Adrenal gland (tissue), 12 donors: ENCODE results near the gene AGBL4. TPM values are rescaled to one million over a fixed set of nuclear protein-coding genes. Genes with fewer than 3 reads are reported as not detected.
A peak's percentile ranks its signal among the peaks of the same experiment; 100 is the strongest.

Source experiments
- DNase-seq, 7 donors: peaks; one replicate each; pipeline ENCODE4 v3.0.0-alpha.2; 2019 to 2020
- H3K27ac ChIP-seq, 5 donors: fragments of 200-600 bp; sonication (generic) in 4 of 5; 1 replicate in 3 of 5; 2 replicates in 2 of 5; pipeline versions ENCODE4 v1.5.1 to v1.8.0; 2016 to 2020; ENCODE audit warnings: mild to moderate bottlenecking in 1 of 5
- H3K27me3 ChIP-seq: fragments of 200-600 bp; 2 replicates; pipeline ENCODE4 v1.8.0; 2021
- H3K36me3 ChIP-seq, 2 donors: fragments of 200-600 bp; replicated peaks in 1 of 2; 1 replicate in 1 of 2; 2 replicates in 1 of 2; pipeline versions ENCODE4 v1.5.1 to v1.8.0; 2018 to 2022
- H3K4me1 ChIP-seq, 2 donors: fragments of 200-600 bp; replicated peaks in 1 of 2; 1 replicate in 1 of 2; 2 replicates in 1 of 2; pipeline versions ENCODE4 v1.5.1 to v1.8.0; 2018 to 2021
- H3K4me3 ChIP-seq, 4 donors: fragments of 200-600 bp; sonication (generic) in 3 of 4; one replicate each; pipeline ENCODE4 v1.5.1; 2016 to 2018
- H3K9me3 ChIP-seq, 3 donors: fragments of 200-600 bp; sonication (generic) in 1 of 3; replicated peaks in 1 of 3; 1 replicate in 2 of 3; 2 replicates in 1 of 3; pipeline versions ENCODE4 v1.5.1 to v1.8.0; 2016 to 2021
- POLR2A ChIP-seq, 2 donors: fragments of 450-650 bp; IDR thresholded peaks; one replicate each; pipeline ENCODE4 v1.6.1; 2017; ENCODE audit warnings: antibody characterized with exemption in 2 of 2, mild to moderate bottlenecking in 2 of 2, moderate library complexity in 1 of 2
- WGBS, 4 donors: extraction: QIAGEN DNeasy Blood & Tissue Kit in 2 of 4; methylation state at CpG; one replicate each; pipeline versions ENCODE4 v1.1.5 to v1.1.7; 2013 to 2017; 5-methylcytosine and 5-hydroxymethylcytosine counted together
- intact Hi-C, 2 donors: fragments of 100-400 bp; cut with DNase I; formaldehyde crosslinking; loops; one replicate each; pipeline versions ENCODE4 v1.14.1 to v1.15.0; 2022 to 2023
- polyA plus RNA-seq, 3 donors: library from polyadenylated mRNA; stranded (reverse); fragments of 200-250 nt in 2 of 3; fragments of 350-450 nt in 1 of 3; fragmentation: Illumina TruSeq in 1 of 3; extraction: RNeasy Lipid Tissue Mini Kit (QIAGEN cat#74804) in 1 of 3; gene quantifications; one replicate each; pipeline ENCODE4 v1.2.3, GENCODE V29; 2013 to 2014
- total RNA-seq, 9 donors: library from RNA; depleted of rRNA in 4 of 9; stranded (reverse); fragments of >200 nt in 4 of 9; fragments of 120-200 nt in 1 of 9; fragmentation: NEBNext Ultra II Directional in 1 of 9; extraction: Animal tissue kit (Norgen Biotek cat#: 25700) in 1 of 9; gene quantifications; one replicate each; pipeline versions ENCODE4 v1.1.0 to v1.2.4, GENCODE V29; 2013 to 2023
- TF ChIP-seq, protein P1 (sequence below), 6 experiments: fragments of 450-650 bp in 4 of 6; fragments of 200-600 bp in 2 of 6; sonication (generic) in 1 of 6; IDR thresholded peaks; 1 replicate in 5 of 6; 2 replicates in 1 of 6; pipeline versions ENCODE4 v1.5.1 to v1.8.0; 2016 to 2021; ENCODE audit warnings: antibody characterized with exemption in 6 of 6, mild to moderate bottlenecking in 2 of 6, moderate library complexity in 1 of 6
- donor health status: healthy with polysubstance abuse.
- donor health status: Bipolar disorder and iron deficiency.
- donor health status: DM: yes; HTN: yes; CAD: no.
- donor health status: DM: no; HTN: no; CAD: no.
- donor health status: DM: no; HTN: no; CAD: no.
- donor health status: DM: yes; HTN: yes; CAD: no.

The AGBL4 gene
- total and polyA plus RNA-seq, 12 donors, result 0.10 to 1.9 (median 0.80) TPM; not detected in 2

- intact Hi-C loops, result no loop called here
- Histone ChIP-seq H3K27ac (peak overlapping the region in 2 of 5 donors; percentile 47 to 63), H3K36me3 (no peaks in the 10 kb centered on the region), H3K4me3 (no peak overlapping the region), H3K27me3 (no peaks in the 10 kb centered on the region), H3K9me3 (no peaks in the 10 kb centered on the region), H3K4me1 (peaks cover 9 to 11% of the 10 kb centered on the region in 2 donors)
- DNase-seq, result no peak
- TF ChIP-seq POLR2A (IDR thresholded peaks at IDR 0.05), result no peak
- TF ChIP-seq, protein P1, sequence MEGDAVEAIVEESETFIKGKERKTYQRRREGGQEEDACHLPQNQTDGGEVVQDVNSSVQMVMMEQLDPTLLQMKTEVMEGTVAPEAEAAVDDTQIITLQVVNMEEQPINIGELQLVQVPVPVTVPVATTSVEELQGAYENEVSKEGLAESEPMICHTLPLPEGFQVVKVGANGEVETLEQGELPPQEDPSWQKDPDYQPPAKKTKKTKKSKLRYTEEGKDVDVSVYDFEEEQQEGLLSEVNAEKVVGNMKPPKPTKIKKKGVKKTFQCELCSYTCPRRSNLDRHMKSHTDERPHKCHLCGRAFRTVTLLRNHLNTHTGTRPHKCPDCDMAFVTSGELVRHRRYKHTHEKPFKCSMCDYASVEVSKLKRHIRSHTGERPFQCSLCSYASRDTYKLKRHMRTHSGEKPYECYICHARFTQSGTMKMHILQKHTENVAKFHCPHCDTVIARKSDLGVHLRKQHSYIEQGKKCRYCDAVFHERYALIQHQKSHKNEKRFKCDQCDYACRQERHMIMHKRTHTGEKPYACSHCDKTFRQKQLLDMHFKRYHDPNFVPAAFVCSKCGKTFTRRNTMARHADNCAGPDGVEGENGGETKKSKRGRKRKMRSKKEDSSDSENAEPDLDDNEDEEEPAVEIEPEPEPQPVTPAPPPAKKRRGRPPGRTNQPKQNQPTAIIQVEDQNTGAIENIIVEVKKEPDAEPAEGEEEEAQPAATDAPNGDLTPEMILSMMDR (IDR thresholded peaks at IDR 0.05), result no peak
Observed at GRCh38 chr1:48720929-48721328, 1302.8 kb downstream of the AGBL4 start.

DNA sequence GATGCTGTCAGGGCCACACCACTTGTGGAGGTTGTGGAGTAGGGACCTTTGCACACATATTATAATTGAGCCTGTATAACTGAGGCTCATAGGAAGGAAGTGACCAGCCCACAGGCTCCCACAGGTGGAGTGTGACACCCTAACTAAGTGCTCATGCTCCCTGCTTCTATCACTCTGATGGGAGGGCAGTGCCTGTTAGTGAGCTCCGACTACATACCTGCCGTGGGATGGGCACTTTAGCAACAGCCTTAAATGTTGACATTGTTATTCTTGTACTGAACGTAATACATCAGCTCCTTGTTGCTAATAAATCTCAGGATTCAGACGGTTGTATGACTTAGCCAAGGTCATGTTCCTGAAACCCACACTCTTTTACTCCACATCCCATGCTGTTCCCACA, 1305.0 kb downstream of the AGBL4 start:
- no peaks in the 10 kb centered on the region for H3K36me3 ChIP-seq
- intact Hi-C loops, result no loop called here
- H3K27ac ChIP-seq, result no peak overlapping the region
- H3K4me3 ChIP-seq, result no peak overlapping the region
- WGBS, 4 donors, result 59 to 78% (median 62%) methylated on average over 3 to 4 of the region's 4 CpGs
- TF ChIP-seq, protein P1 (IDR thresholded peaks at IDR 0.05), result no peak
- no peak for TF ChIP-seq POLR2A (IDR thresholded peaks at IDR 0.05)
- DNase-seq, result no peak
- no peaks in the 10 kb centered on the region for H3K27me3 ChIP-seq
- H3K9me3 ChIP-seq, result no peaks in the 10 kb centered on the region
- peaks cover 9 to 11% of the 10 kb centered on the region in 2 donors for H3K4me1 ChIP-seq

DNA sequence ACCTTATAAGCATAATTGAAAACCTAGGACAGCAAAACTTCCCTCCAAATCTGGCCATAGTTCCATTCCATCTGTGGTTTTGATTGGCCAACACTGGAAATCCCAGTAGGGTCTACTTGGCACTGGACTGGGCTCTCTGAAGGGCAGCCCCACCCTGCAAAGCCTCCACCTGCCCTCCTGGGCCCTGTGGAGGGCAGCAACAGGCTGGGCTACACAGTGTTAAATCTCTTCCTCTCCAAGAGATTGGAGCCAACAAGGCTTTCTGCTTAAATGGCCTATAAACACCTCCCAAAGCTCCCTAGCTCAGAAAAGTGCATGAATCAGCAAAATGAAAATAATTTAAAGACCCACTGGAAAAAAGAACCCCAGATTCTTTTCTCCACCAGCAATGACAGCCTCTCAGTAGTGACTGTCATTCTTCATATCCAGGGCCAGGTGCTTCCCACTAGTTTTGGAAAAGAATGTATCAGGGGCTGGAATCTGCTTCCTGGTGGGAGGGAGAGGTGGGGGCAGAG, 1305.6 kb downstream of the AGBL4 start:
- no peaks in the 10 kb centered on the region for H3K36me3 ChIP-seq
- intact Hi-C loops, result no loop called here
- TF ChIP-seq, protein P1 (IDR thresholded peaks at IDR 0.05), result no peak
- TF ChIP-seq POLR2A (IDR thresholded peaks at IDR 0.05), result no peak
- DNase-seq, result no peak
- H3K27ac ChIP-seq, result no peak overlapping the region
- H3K4me1 ChIP-seq, result peaks cover 9 to 11% of the 10 kb centered on the region in 2 donors
- H3K27me3 ChIP-seq, result no peaks in the 10 kb centered on the region
- H3K9me3 ChIP-seq, result no peaks in the 10 kb centered on the region
- H3K4me3 ChIP-seq, result no peak overlapping the region

DNA sequence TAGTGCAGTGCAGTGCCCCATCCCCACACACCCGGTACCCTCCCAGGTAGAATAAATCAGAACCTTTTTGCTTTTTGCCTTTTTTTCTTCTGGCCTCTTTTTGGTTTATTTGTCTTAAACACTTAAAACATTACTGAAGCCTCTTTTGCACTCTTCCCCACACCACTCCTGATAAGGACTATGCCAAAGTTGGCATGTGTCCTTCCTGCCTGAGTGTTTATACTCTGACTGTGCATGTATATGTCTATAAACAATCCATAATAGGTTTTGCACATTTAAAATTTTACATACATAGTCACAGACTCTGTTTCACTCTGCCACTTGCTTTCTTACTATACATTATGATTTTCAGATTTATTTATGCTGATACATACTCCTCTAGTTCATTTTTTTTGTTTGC, 1306.7 kb downstream of the AGBL4 start:
- WGBS, 4 donors, result 89 to 100% (median 94%) methylated on average over 1 of the region's 1 CpG
- DNase-seq, result no peak
- peaks cover 9 to 11% of the 10 kb centered on the region in 2 donors for H3K4me1 ChIP-seq
- H3K36me3 ChIP-seq, result no peaks in the 10 kb centered on the region
- no peaks in the 10 kb centered on the region for H3K9me3 ChIP-seq
- H3K27me3 ChIP-seq, result no peaks in the 10 kb centered on the region
- intact Hi-C loops, result no loop called here
- TF ChIP-seq, protein P1 (IDR thresholded peaks at IDR 0.05), result no peak
- no peak for TF ChIP-seq POLR2A (IDR thresholded peaks at IDR 0.05)
- no peak overlapping the region for H3K27ac ChIP-seq
- H3K4me3 ChIP-seq, result no peak overlapping the region
